ENCODE data around the gene TIFAB. TPM values are rescaled to one million over a fixed set of nuclear protein-coding genes. Genes with fewer than 3 reads are reported as not detected.

The TIFAB gene
- total and polyA plus RNA-seq, 8 donors: 0.12 to 0.21 TPM; not detected in 6

- H3K9me3 ChIP-seq: no peaks in the 10 kb centered on the region
- peaks cover 0 to 17% (median 6%) of the 10 kb centered on the region in 4 donors for H3K27me3 ChIP-seq
- H3K4me1 ChIP-seq: peaks cover 0 to 9% (median 3%) of the 10 kb centered on the region in 3 donors
- ATAC-seq (peak in 1 of 4 donors; percentile 40), DNase-seq (no peak), FAIRE-seq (no peak)
- WGBS, 2 donors: 9% methylated on average over 48 to 49 of the region's 49 CpGs
- no peak overlapping the region for H3K27ac ChIP-seq
- peak overlapping the region in 1 of 4 donors; percentile 12 for H3K4me3 ChIP-seq
- no peaks in the 10 kb centered on the region for H3K36me3 ChIP-seq
- TF ChIP-seq CTCF (IDR thresholded peaks at IDR 0.05): no peak
- intact Hi-C loops (cut with DNase I): no loop called here
Observed at GRCh38 chr5:135490245-135491037, 38.3 kb upstream of the TIFAB start.

- peaks cover 0 to 17% (median 6%) of the 10 kb centered on the region in 4 donors for H3K27me3 ChIP-seq
- TF ChIP-seq CTCF (IDR thresholded peaks at IDR 0.05): no peak
- no peaks in the 10 kb centered on the region for H3K36me3 ChIP-seq
- WGBS, 2 donors: 3 to 4% methylated on average over 53 of the region's 53 CpGs
- peaks cover 0 to 9% (median 3%) of the 10 kb centered on the region in 3 donors for H3K4me1 ChIP-seq
- no peak overlapping the region for H3K27ac ChIP-seq
- no peaks in the 10 kb centered on the region for H3K9me3 ChIP-seq
- FAIRE-seq: no peak
- H3K4me3 ChIP-seq: peak overlapping the region in 1 of 4 donors; percentile 18
- no peak for ATAC-seq
- intact Hi-C loops (cut with DNase I): no loop called here
- DNase-seq: no peak
Observed at GRCh38 chr5:135489466-135490244, 37.5 kb upstream of the TIFAB start.

GRCh38 chr5:135488727-135489465, 36.7 kb upstream of the TIFAB start:
- DNase-seq: no peak
- no peak for FAIRE-seq
- Histone ChIP-seq H3K27ac (no peak overlapping the region), H3K9me3 (no peaks in the 10 kb centered on the region), H3K4me3 (peak overlapping the region in 1 of 4 donors; percentile 18), H3K4me1 (peaks cover 0 to 9% (median 3%) of the 10 kb centered on the region in 3 donors), H3K36me3 (no peaks in the 10 kb centered on the region), H3K27me3 (peaks cover 0 to 17% (median 6%) of the 10 kb centered on the region in 4 donors)
- no peak for TF ChIP-seq CTCF (IDR thresholded peaks at IDR 0.05)
- intact Hi-C loops (cut with DNase I): no loop called here
- 1 to 2% methylated on average over 40 to 44 of the region's 44 CpGs for WGBS, 2 donors
- ATAC-seq: peak in 3 of 4 donors; percentile 33 to 62 (median 48)

GRCh38 chr5:135487839-135488514, 35.8 kb upstream of the TIFAB start:
- Histone ChIP-seq H3K4me1 (peaks cover 0 to 9% (median 3%) of the 10 kb centered on the region in 3 donors), H3K27me3 (peaks cover 0 to 17% (median 6%) of the 10 kb centered on the region in 4 donors), H3K27ac (no peak overlapping the region), H3K9me3 (no peaks in the 10 kb centered on the region), H3K36me3 (no peaks in the 10 kb centered on the region), H3K4me3 (no peak overlapping the region)
- whole genome bisulfite sequencing, 2 donors: 19 to 21% methylated on average over 11 of the region's 11 CpGs
- TF ChIP-seq CTCF (IDR thresholded peaks at IDR 0.05): no peak
- intact Hi-C loops (cut with DNase I): no loop called here
- no peak for DNase-seq
- no peak for ATAC-seq
- no peak for FAIRE-seq
